SK-N-MC (cell line): ENCODE results near the gene WIPF3.

Experiments used
- EZH2 ChIP-seq: fragments of 200-600 bp; sonication (generic); IDR thresholded peaks from one replicate; pipeline ENCODE4 v1.6.1; 2017; ENCODE audit warnings: antibody characterized with exemption
- POLR2AphosphoS5 ChIP-seq: IDR thresholded peaks from 2 replicates; pipeline ENCODE4 v1.6.1; 2012; ENCODE audit warnings: mild to moderate bottlenecking, low read depth, low read length, borderline replicate concordance

DNA sequence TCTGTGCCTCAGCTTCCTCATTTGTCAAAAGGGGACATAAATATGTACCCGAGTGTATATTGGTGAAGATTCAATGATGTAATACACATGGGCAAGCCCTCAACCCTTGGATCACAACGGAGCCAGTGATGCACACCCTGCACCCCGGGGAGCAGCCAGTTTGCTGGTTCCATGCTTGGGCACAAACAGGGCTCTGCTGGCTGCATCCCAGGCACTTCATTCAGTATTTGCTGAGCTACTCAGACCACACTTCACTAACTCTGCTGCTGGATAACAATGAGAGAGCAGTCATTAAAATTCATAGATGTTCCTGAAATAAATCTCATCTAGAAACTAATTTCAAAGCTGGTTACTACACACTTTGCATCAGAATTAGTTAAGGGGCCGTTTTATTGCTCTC lies 111.3 kb downstream of the WIPF3 start:
- TF ChIP-seq EZH2: no peak
- no peak for TF ChIP-seq POLR2AphosphoS5
